KG1 (cell line): ENCODE results near the gene LRCH1.

Source experiments
- DNase-seq: peaks from one replicate; lab custom pipeline; 2025; lab: John Stamatoyannopoulos, UW

Gene LRCH1

DNA sequence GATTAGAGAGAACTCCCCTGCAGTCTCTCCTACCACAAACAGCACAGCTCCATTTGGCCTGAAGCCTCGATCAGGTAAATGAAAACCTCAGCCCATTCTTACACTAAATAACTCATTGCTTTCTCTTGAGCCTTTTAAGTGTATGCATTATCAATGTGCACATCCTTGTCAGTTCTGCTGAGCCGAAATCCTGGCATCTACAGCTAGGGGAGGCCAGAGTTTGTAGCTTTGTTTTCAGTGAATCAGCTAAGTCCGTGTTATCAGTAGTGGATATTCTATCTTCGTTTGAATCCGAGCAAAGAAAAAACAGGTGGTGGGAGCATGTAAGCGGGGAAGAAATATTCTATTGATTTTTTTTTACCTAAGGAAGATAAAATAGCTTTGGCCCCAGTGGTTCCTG, 159.6 kb downstream of the LRCH1 start:
- DNase-seq, result no peak

DNA sequence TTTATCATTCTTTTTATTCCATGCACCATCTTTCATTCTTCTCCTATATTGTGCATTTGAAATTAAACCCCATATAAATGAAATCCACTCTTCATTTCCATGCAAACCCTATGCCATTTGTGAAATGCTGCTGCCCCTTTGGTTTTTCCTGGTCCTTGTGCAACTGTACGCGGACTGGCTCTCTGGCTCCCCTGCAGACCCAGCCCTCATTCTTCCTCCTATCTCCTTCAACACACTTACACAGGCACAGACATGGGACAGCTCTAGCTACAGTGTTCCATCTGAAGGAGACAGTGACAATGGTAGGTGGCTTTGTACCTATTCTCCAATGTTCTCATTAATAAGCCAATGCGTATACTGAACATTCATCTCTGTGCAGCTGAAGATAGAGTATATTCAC, 162.4 kb downstream of the LRCH1 start:
- DNase-seq, result no peak

DNA sequence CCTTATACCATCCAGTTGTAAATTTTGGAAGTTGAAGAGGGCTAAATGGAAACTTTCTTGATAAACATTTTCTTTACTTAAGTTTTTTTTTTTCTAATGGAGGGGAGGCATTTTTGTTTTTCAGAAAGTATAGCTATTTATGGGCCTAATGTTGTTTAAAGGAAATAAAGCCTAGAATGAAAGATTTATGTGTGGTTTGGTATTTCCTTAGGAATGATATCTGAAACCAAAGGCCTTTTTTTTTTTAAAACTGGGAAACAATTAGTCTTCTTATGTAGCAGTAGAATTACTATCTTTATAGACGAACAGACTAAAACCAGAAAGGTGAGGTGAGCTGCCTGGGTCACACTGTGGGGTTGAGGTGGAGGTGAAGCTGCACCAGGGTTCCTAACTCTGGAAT, 163.9 kb downstream of the LRCH1 start:
- no peak for DNase-seq

DNA sequence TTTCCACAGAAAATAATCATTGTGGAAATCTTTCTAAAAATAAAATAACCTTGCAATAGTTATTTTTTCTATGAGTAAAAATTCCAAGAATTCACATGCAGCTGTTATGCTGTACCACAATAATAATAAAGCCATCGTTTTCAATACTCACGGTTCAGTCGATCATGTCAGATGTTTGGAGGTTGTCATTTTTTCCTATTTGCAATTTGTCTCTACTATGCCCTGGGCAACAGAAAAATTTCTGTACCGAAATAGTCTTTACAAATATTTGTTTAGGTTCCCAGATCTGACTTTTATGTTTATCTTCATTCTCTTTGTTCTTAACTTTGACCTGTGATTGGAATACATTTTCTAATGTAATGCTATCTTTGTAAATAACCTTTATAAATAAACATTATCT, 164.3 kb downstream of the LRCH1 start:
- no peak for DNase-seq

DNA sequence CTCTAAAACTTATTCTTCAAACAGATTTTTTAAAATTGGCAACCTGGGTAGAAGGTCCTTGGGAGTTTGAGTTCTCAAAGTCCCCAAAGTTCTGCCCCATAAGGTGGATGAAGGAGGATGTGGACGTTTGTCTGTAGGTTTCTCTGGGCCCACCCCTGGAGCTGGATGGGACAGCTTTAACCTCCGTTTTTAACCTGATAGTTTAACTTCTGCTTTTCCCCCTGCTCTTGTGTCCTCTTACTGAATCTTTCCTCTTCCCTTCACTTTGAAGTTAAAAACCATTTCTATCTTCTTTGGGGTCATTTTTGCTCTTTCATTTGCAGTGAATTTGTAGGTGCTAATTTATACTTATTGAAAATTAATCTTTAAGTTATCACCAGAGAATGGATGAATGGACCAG, 164.9 kb downstream of the LRCH1 start:
- DNase-seq, result no peak

DNA sequence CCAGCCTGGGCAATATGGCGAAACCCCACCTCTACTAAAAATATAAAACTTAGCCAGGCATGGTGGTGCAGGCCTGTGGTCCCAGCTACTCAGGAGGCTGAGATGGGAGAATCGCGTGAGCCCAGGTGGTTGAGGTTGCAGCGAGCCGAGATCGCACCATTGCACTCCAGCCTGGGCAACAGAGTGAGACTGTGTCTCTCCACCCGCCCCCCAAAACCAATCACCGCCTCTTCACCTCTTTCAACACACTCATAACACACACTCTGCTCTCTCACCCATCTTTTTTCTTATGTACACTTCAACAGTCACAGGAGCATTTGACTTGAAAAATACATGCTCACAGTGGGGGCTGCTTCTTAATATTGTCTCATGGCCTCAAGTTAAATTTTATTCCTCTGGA, 167.2 kb downstream of the LRCH1 start:
- no peak for DNase-seq

DNA sequence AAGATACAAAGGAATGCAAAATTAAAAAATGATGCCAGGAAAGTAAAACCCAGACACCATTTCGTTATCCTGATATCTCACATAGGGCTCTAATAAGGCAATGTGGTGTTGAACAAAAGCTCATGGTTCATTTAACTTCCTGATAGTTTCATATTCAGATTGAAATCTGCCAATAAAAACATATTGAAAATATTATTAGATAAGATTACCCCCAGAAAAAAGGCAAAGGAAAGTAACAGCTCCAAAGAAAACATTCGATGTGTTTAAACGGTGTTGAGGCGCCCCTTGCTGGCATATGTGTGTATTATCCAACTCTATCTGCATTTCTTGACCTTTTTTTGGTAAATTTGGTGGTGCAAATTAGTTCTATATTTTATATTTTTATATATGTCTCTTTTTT, 168.1 kb downstream of the LRCH1 start:
- DNase-seq, result no peak

DNA sequence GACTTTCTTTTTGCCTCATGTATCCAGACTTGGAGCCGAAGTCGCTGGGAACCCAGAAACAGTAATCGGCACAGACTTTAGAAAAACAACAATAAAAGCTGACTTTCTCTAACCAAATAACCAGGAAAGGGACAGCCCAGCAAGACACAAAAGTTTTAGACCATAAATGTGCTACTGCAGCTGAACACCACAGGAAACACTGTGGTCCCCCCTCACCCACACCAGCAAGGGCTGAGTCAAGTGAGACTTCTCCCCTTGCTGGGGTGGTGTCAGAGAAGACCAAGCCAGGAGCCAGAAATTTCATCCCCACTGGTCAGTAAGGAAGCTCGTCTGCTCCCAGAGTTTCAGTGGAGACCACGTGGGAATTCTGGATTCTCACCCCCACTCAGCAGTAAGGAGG, 173.4 kb downstream of the LRCH1 start:
- no peak for DNase-seq

DNA sequence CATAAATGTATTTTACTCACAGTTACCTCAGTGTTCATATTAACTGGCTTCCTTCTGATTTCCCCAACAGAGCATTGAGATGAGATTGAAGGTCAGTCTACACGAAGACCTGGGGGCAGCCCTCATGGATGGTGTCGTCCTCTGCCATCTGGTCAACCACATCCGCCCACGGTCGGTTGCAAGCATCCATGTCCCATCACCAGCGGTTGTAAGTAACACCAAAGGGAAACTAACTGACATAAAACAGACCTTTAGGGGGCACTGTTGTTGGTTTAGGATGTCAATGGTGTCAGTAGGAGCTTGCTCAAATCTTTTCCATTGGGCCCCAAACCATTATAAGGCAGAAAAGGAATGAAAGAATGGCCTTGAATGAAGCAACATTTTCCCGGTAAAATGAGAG, 175.8 kb downstream of the LRCH1 start:
- no peak for DNase-seq

DNA sequence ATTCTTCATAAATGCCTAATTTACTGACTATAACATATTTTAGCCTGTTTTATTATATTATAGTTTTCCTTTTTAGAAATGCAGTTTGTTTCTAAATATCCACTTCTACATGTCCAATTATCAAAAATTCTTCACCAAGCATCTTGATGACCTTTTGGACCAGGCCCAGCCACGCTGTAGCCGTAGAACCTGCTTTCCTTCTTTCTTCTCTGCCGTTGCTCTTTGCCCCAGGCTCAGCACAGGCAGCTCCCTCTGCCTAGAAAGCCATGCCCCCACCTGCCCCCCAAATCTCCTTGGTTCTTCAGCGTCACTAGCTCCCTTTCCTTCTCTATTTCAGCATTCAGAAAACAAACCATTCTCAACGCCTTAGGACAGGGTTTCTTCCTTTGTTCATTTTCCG, 178.6 kb downstream of the LRCH1 start:
- DNase-seq, result no peak

DNA sequence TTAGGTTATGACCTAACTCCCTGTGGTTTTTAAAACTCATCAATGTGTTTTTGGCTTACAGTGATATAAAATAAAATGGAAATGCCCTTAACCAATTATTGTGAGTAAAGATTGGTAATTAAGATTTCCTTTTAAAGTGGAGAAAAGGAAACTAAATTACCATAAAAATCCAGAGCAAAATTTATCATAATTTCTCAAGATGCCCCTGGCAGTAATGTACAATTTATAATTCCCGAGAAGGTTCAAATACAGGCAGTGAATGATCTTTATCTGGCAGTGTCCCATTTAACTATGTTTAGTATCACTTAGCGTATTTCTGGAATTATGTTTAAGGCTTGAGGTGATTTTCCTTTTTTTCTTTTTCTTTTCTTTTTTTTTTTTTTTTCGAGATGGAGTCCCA, 182.5 kb downstream of the LRCH1 start:
- DNase-seq, result no peak

DNA sequence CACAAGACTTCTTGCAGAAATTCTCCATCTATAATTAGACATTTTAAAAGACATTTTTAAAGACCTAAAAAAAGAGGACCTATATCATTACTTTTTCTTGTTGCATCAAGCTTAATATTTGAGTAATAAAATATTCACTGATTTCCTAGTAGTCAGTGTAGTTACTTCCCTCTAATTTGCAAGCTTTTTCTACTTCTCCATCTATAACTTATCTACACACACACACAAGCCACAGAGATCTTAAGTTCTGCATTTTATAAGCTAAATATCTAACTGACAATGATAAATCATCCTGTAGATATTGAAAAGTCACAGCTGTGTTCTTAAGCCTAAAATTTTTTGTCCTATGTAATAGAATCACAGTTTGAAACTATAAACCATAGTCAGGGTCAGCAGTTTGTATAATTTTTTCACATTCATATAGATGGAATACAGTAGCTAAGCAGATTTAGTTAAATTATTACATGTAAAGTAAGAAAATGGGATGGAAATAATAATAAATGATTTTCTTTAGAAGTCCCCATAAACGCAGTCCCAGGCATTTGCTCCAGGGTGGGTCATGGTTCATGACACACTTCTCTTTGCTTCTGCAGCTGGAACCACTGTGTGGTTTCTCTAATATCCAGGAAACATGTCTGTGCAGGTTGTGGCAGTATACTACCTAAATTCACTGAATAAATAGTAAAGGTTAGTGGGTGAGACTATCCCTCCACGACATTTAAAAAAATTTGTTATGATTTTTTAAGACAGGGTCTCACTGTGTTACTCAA, 183.8 kb downstream of the LRCH1 start:
- DNase-seq, result peak; percentile 12

DNA sequence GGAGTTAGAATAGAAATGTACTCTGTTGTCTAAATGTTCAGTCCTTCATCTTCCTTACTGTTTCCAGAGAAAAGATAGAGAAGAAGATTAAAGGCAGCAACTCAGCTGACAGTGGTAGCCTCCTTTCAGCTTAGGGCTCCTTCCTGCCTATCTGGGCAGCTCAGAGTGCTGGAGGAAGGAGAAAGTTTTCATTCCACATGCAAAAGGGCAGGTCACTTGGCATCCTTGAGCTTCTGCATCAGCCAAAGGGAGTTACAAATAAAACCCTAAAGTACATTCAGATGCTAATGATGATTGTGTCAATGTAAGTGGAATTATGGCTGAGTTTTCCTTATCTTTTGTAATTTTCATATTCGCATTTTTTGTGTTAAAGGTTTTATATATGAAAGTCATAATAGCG, 185.1 kb downstream of the LRCH1 start:
- DNase-seq, result no peak

DNA sequence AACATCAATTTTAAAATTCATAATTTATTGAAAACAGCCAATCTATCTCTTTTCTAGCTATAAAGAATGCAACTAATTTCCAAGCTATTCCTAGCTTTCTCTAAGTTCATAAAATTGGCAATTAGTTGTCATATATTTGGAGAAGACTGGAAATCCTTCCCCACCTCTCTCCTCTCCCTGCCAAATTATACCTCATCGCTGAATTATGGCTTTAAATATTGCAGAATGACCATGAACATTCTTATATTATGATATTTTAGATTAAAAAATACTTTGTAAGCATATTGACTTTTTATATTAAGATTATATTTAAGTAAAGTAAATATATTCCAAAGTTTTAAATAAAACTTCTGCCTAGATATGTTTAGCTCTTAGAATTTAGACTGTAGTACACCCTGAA, 185.8 kb downstream of the LRCH1 start:
- DNase-seq, result no peak

DNA sequence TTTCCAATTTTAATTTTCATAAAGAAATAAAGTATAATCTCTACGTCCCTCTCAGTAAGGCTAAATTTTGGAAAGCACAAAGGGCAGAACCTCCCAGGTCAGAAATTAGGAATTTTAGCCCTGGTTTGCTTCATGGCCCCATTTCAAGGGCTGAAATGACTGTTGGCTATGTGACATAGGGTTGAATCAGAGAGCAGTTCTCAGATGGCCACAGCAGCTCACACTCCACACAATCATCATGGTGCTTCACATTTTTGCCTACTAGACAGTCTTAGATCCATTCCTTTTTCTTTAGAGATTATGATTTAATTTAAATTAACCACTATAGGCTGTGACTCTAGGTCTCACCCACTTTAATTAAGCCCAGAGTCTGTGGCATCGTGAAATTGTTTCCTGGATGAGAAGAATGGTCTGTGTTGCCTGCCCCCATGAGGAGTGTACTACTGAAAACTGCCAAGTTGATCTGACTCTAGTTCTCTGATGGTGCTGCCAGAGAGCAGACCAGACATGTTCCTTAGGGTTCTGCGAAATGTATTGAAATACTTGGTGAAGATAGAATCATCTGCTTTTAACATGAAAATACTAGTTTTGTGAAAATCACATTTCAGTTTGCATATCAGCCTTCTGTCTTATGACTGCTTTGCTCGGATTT, 186.6 kb downstream of the LRCH1 start:
- DNase-seq, result no peak

DNA sequence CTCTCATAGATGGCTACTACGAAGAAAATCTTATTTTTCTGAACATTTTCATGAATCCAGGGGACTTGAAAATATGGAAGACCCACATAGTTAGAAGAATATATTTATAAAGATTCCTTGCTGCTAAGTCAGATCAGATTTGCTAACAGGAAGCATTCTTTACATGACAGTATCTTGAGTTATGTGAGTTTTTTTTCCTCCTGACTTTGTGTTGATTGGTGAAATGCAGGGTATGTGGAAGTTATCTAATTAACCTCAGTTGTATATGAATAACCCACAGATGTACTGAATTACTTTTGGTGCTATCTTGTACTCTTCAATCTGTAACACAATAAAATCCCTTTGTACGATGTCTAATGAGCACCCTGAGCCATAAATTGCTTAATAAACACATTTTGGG, 190.2 kb downstream of the LRCH1 start:
- no peak for DNase-seq

DNA sequence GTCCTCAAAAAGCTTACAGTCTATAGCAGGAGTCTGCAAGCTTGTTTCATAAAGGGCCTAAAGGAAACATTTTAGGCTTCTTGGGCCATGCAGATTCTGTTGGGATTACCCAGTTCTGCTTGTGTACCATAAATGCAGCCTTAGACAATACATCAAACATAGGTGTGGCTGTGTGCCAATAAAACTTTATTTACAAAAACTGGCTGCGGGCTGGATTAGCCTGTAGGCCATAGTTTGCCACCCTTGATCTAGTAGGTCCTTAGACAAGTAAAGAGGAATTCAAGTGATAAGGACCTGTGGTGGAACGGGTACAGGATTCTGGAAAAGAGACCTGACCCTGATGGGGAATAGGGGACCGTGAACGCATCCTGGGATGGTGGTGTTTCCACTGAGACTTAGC, 192.1 kb downstream of the LRCH1 start:
- no peak for DNase-seq

DNA sequence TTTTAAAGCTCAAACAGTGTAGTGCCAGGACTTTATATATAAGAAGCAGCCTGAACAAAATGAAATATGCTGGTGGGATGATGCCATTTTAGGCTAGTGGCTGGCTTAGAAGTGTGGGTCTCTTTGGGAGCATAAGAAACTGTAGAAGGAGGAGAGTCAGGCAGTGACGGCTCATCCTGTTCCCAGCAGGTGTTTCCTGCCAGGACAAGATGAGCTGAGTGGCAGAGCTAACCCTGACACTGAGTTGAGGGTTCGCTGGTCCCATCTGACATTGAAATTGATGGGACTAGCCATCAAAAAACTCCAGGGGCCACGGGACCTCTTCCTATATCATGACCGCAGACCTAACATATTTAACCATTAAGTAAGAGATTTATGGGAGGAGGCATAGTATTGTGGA, 192.7 kb downstream of the LRCH1 start:
- DNase-seq, result no peak

DNA sequence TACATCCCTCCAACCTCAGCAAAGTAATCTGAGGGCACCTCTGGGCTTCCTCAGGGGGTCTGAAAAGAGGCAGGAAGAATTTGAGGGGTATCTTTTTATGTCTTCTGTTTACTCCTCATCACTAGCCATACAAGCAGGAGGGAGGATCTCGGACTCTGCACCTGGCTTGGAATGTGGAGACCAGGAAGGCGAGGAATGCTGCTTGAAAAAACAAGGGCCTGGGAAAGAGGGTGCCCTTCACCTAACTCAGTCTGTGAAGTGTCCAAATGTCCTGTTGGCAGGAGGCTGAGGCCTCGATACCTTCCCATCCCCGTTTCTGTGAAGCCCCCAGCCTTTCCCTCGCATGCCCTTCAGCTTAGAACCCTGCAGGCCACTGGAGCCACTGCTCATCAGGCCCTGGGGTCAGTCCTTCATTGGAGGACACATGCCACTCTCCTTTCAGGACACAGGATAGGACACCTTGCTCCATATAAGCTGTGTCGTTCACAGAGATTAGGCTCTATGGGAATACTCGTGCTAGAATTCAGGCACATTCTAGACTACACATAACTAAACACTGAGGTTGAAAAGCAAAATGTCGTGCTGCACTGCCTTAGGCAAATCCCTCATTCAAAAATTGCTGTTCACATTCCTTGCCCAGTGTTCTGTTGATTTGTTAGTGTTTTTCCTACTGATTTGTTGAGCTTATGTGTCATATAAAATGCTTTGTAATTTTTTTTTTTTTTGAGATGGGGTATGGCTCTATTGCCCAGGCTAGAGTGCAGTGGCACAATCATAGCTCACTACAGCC, 194.3 kb downstream of the LRCH1 start:
- DNase-seq, result no peak

DNA sequence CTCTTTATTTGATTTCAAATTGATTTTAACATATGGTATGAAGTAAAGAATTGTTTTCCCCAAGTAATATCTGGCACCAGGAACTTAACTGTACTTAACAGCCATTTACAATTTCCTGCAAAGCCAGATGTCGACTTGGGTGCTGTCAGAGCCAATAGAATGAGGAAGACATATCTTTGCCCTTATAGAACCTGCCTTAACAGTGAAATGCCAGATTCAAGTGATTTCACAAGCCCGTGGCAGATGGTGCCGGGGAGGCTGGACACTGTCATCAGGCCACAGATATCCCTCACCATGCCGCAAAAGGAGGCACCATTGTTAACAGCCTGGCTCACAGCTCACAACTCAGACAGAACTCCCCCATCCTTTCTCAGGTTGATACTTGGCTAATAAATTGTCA, 195.3 kb downstream of the LRCH1 start:
- DNase-seq, result no peak

DNA sequence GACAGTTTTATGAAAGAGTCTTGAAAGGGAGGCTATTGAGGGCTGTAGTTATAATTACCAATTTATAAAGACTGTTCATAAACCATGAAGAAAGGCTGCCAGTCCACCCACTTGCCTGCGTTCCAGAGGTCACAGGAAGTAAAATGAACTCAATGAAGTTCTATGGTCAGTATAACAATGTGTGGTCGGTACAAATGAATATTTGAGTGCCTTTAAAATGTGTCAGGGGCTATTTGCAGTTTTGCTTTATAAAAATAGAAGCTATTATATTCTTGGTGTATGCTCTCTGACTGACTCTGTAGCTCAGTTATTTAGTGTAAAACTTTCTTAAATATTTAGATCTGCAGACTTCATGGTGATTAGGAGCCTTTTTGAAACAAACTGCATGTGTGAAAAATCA, 197.0 kb downstream of the LRCH1 start:
- no peak for DNase-seq

DNA sequence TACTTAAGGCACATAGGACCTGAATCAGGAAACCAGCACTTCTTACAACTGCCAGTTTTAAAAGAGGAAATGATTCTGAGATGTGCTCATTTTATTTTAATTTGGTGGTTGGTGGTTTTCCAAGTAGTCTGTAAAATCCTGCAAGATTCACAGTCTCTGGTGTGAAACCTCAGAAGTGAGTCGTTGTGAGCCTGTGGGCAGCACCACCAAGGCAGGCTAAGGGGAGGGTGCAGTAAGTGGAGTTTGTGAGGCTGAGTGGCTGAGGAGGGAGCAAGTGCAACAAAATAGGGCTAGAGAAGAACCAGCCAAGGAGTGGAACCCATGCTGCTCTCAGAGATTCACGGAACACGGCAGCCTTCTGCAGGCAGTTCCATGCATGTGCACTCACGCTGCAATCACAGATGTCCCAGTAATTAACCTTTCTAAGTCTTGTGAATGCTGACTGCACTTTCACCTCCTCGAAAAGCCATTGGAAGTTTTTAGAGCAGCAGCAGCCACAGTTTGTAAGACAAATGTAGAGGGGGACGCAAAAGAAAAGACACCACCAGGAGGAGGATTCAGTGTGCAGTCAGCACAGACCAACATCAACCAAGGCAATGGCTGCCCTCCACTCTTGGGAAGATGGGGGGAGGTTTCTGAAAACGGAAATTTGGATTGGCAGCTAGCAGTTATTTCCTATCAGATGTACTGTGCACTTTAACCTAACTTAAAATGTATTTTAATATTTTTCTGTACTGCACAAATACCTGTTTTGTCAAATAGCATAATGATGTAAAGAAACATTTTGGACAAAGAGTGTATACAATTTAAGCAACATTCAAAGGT, 199.1 kb downstream of the LRCH1 start:
- DNase-seq, result peak; percentile 64
